LNCAP (cell line): ENCODE data around the gene CNKSR3.

Experiments
- TF ChIP-seq, protein P1 (sequence below): fragments of 450-650 bp; IDR thresholded peaks from 2 replicates; pipeline ENCODE4 v1.5.1; 2017; ENCODE audit warnings: mild to moderate bottlenecking

The CNKSR3 gene

DNA sequence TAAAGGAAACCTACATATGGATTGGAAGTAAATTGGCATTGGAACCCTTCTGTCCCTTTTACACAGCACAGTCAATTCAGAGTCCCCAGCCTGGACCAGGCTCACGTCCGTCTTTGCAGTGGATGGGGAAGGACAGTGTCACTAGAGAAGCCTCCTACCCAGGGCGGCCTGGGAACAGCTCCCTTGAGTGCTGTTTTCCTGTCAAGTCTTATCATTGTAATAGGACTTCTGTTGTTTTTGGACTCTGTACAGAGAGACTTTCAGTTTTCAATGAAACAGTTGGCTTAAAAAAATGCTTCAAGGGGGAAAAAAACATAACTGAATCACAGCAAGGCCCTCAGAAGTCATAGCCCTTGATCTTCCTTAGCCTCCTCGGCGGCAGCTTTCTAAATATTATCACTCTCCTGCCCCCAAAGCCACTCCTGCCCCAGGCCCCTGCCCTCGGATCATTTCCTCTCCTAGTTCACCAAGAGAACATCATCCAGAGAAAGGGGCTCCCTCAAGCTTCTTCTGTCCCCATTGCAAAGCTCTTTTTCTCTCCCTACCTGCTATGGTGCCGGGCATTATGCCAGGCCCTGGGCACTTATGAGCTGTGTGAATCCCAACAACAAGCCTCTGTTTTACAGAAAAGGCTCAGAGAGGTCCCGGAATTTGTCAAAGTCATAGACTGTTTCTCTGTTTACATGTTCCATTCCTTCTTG, 37.8 kb upstream of the CNKSR3 start:
- TF ChIP-seq, protein P1, sequence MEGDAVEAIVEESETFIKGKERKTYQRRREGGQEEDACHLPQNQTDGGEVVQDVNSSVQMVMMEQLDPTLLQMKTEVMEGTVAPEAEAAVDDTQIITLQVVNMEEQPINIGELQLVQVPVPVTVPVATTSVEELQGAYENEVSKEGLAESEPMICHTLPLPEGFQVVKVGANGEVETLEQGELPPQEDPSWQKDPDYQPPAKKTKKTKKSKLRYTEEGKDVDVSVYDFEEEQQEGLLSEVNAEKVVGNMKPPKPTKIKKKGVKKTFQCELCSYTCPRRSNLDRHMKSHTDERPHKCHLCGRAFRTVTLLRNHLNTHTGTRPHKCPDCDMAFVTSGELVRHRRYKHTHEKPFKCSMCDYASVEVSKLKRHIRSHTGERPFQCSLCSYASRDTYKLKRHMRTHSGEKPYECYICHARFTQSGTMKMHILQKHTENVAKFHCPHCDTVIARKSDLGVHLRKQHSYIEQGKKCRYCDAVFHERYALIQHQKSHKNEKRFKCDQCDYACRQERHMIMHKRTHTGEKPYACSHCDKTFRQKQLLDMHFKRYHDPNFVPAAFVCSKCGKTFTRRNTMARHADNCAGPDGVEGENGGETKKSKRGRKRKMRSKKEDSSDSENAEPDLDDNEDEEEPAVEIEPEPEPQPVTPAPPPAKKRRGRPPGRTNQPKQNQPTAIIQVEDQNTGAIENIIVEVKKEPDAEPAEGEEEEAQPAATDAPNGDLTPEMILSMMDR: no peak

DNA sequence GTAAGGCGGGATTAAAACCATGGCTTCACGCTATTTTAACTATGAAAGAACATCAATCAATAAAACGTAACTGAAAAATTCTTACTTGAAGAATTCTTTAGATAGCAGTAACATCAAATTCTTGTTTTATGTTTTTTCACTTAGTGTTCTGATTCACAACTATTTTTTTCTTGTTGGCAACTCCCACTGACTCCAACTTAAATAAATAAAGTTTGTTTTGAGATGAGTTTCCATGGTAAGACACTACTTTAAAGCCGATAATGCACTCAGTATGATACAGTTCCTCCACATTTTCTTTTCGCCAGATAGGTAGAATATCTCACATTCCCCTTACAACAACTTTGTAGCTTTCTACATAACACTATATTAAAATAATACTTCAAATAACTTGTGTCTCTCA, 33.1 kb upstream of the CNKSR3 start:
- TF ChIP-seq, protein P1: no peak

DNA sequence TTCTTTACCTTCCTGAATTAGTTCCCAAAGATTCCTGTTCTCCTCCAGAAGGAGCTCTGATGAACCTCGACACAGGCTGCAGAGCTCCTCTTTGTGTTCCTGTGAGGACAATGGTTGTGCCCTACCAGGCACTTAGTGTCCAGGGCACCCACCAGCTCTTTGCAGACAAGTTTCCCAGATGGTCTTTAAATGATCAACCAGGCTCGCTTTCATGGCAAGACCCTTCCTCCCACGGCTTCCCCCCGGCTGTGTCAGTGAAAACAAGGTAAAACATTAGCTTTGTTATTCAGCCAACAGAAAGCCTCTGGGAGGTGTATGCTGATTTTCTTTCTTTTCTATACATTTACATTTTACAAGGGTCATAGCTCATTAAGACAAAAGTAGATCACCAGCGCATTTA, 32.3 kb upstream of the CNKSR3 start:
- TF ChIP-seq, protein P1: no peak

DNA sequence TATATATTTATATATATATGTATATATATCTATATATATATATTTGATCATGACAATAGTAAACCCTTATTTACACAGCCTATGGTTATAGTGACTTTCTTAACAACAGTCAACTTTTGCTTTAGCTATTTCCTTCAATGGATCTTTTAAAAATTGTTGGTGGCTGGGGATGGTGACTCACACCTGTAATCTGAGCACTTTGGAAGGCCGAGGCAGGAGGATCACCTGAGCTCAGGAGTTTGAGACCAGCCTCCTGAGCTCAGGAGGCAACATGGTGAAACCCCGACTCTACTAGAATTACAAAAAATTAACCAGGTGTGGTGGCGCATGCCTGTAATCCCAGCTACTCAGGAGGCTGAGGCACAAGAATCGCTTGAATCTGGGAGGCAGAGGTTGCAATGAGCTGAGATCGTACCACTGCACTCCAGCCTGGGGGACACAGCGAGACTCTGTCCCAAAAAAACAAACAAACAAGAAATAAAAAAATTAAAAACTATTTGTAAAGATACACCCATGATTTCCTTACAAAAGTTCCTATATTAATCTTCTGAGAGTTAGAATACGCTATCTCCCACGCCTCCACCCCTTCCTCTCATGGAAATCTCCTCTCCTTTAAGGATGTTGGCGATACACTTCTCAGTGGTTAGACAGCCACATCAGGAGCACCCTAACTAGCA, 29.2 kb upstream of the CNKSR3 start:
- TF ChIP-seq, protein P1: no peak

DNA sequence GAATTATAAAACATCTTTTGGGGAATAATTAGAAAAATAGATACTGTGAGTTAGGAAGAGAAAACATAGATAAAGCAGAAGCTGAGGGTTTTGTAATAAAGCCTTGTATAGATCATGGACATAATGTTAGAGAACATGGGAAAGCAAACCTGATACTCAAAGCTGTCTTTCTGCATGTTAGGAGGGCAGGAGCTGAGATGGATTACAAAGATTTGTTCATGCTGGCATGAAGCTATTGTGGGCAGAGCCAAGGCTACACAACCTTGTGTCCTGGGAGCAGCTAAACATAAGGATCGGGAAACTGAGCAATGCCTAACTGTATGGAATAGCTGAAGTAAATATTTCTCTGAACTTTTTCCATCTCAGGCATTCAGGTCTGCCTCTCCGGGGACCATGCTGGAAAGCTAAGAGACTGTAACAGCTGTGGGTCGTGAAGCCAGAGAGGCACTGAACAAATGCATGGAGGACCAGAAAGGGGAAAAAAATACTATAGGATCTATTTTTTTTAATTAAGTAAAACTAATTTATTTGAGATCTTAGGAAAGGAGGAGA, 28.2 kb upstream of the CNKSR3 start:
- TF ChIP-seq, protein P1: no peak

DNA sequence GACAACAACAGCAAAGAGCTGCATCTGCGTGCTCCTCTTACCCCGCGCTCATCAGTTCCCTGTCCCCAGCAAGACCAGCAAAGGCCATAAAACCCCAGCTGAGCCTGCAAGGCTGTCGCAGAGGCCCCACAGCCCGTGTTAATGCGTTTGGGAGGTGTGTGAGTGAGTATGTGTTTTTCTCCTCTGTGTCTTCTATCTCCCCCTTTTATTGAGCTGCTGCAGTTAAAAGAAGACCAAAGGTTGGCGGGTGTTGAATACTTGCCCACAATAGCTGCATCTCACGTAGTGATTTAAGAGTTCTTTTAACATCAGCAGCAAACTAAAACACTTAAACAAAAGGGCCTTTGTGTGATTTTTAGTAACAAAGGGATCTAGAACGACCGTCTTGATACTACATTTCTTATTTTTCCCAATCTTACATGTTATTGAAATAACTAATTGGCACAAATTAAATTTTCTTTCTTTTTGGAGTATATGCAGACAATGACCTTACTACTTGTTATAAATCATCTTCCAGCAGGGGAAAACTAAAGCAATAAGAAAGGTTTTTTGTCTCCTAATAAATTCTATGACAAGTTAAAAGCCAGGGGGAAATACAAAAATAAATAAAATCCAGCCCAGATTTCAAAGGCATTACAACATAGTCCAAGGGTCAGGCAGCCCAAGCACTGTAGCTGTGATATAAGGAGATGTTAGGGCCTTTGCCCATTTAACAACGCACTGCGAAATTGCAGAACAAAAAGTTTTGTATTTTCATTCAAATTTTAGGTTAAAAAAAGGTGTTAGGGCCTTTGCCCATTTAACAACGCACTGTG, 27.2 kb upstream of the CNKSR3 start:
- TF ChIP-seq, protein P1: no peak

DNA sequence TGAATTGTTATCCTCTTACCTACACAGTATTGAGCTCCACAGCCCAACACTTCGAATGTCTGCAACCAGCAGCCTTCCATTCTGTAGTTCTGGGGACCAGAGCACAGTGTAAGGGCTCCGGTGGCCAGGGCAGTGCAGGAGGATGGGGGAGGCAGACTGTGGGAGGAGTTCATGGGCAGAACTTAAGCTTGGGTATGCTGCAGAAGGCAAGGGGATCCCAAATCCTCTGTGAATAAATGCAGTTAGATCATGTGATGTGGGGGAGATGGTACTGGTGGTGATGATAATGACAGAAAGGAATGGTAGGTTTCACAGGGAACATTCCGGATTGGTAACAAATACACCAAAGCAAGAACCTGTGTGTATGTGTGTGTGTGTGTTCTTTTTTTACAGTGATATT, 26.5 kb upstream of the CNKSR3 start:
- TF ChIP-seq, protein P1: no peak
